Activated T-helper 2 cell treated with anti-CD3 and anti-CD28 coated beads, Interferon-gamma antibody, Interleukin-2, Interleukin-4, amounts not matched to agents 10 μg/mL and 5 μg/mL and 100 μg/mL, durations not matched to agents 14 hours and 24 hours and 36 hours (primary cell): ENCODE results near the gene MON2. TPM values are rescaled to one million over a fixed set of nuclear protein-coding genes. Genes with fewer than 3 reads are reported as not detected.

ENCODE experiments used
- total RNA-seq: library from RNA; stranded (reverse); gene quantifications from 2 replicates; pipeline ENCODE4 v1.2.3, GENCODE V29; 2022

Gene MON2
- total RNA-seq, 1 donor from 2014 or later: 33.0 TPM

Other genes with a start within 250 kb of the MON2 start
- 82.4 and 91.1 TPM in 2 replicates for gene USP15, start 206.4 kb upstream of the MON2 start, total RNA-seq